Endothelial cell (in vitro differentiated cells): ENCODE measurements around the gene NAV2. TPM values are rescaled to one million over a fixed set of nuclear protein-coding genes. Genes with fewer than 3 reads are reported as not detected.

ENCODE experiments used
- DNase-seq: peaks from one replicate; pipeline ENCODE4 v3.0.0; 2021; ENCODE audit warnings: low spot score
- H3K27ac Mint-ChIP-seq: one replicate; pipeline ENCODE4 v1.8.0; 2021; ENCODE audit warnings: mixed read lengths, inconsistent platforms; ENCODE audit not compliant: unreplicated experiment
- H3K27me3 Mint-ChIP-seq: one replicate; pipeline ENCODE4 v1.8.0; 2021; ENCODE audit warnings: mild to moderate bottlenecking, moderate library complexity, mixed read lengths, inconsistent platforms; ENCODE audit not compliant: unreplicated experiment
- H3K36me3 Mint-ChIP-seq: one replicate; pipeline ENCODE4 v1.8.0; 2021; ENCODE audit warnings: mild to moderate bottlenecking, low read depth, mixed read lengths, inconsistent platforms; ENCODE audit not compliant: unreplicated experiment
- H3K4me1 Mint-ChIP-seq: one replicate; pipeline ENCODE4 v1.8.0; 2021; ENCODE audit warnings: mild to moderate bottlenecking, mixed read lengths, inconsistent platforms; ENCODE audit not compliant: unreplicated experiment
- H3K4me3 Mint-ChIP-seq: one replicate; pipeline ENCODE4 v1.8.0; 2021; ENCODE audit warnings: mild to moderate bottlenecking, mixed read lengths, inconsistent platforms; ENCODE audit not compliant: unreplicated experiment
- H3K9me3 Mint-ChIP-seq: one replicate; pipeline ENCODE4 v1.8.0; 2021; ENCODE audit warnings: mixed read lengths, inconsistent platforms; ENCODE audit not compliant: unreplicated experiment
- total RNA-seq: library from RNA; stranded (reverse); fragmentation: NEBNext Ultra II Directional; extraction: Animal tissue kit (Norgen Biotek cat#: 25700); gene quantifications from one replicate; pipeline ENCODE4 v1.2.1, GENCODE V29; 2021; ENCODE audit not compliant: unreplicated experiment
- TF ChIP-seq, protein P1 (sequence below): fragments of 200-600 bp; sonication (generic); IDR thresholded peaks from one replicate; pipeline ENCODE4 v1.5.0; 2021; ENCODE audit warnings: antibody characterized with exemption; ENCODE audit not compliant: unreplicated experiment

The NAV2 gene
- total RNA-seq, 1 donor from 2014 or later = 15.6 TPM

DNA sequence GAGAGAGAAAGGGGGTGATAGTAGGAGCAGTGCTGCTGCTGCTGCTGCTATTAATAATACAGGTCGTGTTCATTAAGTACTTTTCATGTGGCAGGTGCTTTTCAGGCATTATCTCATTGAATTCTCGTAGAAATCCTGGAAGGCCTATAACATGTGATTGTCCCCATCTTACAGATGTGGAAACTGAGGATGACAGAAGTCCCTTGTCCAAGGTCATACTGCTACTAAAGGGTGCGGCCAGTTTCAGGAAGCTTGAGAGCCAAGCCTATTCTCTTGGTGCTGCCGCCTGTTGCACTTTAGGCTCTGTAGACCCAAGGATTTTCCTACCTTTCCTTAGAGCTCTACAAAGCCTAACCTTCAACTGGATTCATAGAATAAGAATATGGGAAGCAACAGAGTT lies 254.3 kb downstream of the NAV2 start:
- H3K27ac Mint-ChIP-seq = no peak overlapping the region
- H3K36me3 Mint-ChIP-seq = no peaks in the 10 kb centered on the region
- peaks cover 3% of the 10 kb centered on the region for H3K4me1 Mint-ChIP-seq
- no peaks in the 10 kb centered on the region for H3K27me3 Mint-ChIP-seq
- no peak overlapping the region for H3K4me3 Mint-ChIP-seq
- TF ChIP-seq, protein P1, sequence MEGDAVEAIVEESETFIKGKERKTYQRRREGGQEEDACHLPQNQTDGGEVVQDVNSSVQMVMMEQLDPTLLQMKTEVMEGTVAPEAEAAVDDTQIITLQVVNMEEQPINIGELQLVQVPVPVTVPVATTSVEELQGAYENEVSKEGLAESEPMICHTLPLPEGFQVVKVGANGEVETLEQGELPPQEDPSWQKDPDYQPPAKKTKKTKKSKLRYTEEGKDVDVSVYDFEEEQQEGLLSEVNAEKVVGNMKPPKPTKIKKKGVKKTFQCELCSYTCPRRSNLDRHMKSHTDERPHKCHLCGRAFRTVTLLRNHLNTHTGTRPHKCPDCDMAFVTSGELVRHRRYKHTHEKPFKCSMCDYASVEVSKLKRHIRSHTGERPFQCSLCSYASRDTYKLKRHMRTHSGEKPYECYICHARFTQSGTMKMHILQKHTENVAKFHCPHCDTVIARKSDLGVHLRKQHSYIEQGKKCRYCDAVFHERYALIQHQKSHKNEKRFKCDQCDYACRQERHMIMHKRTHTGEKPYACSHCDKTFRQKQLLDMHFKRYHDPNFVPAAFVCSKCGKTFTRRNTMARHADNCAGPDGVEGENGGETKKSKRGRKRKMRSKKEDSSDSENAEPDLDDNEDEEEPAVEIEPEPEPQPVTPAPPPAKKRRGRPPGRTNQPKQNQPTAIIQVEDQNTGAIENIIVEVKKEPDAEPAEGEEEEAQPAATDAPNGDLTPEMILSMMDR = no peak
- H3K9me3 Mint-ChIP-seq = no peaks in the 10 kb centered on the region
- DNase-seq = no peak

DNA sequence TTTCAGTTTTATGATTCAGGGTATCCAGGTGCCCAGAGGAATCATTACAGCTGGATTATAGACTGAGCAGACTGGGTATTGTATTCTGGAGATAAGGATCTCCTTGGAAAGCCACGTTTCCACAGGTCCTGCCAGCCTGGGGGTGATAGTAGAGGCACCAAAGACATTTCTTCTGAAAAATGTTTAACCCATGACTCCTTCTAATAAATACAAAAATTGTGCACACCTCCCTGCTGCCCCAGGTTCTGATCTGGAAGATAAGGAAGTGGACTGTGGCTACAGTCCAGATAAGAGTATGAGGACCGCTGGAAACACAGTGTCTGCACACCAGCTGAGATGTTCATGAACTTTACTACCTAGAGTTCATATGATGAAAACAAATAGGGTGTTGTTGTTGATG lies 255.2 kb downstream of the NAV2 start:
- Mint-ChIP-seq H3K27me3 (no peaks in the 10 kb centered on the region), H3K4me3 (no peak overlapping the region), H3K27ac (no peak overlapping the region), H3K9me3 (no peaks in the 10 kb centered on the region), H3K4me1 (peaks cover 3% of the 10 kb centered on the region), H3K36me3 (no peaks in the 10 kb centered on the region)
- TF ChIP-seq, protein P1 = no peak
- no peak for DNase-seq

DNA sequence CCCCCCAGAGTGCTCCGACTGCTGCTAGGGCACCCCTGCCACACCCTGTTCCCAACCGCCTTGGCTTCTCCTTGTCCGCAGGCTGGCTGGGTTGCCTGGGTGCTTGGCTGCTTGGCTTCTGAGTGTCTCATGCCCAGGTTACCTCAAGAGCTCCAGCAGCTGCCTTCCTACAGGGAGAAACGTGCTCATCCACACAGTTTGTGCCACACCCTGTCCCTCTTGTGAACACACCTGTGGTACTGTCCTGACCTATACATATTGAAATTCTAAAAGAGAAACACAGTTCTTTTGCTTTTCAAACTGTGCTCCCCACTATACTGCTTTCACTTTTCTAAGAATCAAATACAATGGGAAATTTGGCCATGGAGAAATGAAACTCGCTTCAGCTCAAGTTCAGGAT lies 256.2 kb downstream of the NAV2 start:
- H3K9me3 Mint-ChIP-seq = no peaks in the 10 kb centered on the region
- DNase-seq = no peak
- no peak overlapping the region for H3K27ac Mint-ChIP-seq
- H3K4me3 Mint-ChIP-seq = no peak overlapping the region
- peaks cover 3% of the 10 kb centered on the region for H3K4me1 Mint-ChIP-seq
- H3K36me3 Mint-ChIP-seq = no peaks in the 10 kb centered on the region
- no peaks in the 10 kb centered on the region for H3K27me3 Mint-ChIP-seq
- TF ChIP-seq, protein P1 = no peak

DNA sequence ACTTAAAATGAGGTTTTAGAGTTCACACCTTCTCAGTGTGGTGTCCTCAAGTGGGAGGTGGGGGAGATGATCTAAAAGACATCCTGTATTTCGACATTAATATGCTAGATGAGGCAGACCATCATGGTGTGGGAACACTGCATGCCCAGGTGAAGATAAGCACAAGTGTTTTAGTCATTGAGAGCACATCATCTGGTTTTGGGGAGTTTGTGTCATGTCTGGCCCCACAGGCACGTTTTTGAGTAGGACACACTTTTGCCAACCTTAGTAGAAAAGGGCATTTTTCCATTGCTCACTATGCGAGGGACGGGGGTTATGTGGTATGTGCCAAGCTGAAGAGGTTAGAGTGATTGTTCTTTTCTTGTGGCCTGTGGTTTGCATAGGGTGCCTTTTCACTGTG lies 258.3 kb downstream of the NAV2 start:
- Mint-ChIP-seq H3K36me3 (no peaks in the 10 kb centered on the region), H3K4me3 (no peak overlapping the region), H3K9me3 (no peaks in the 10 kb centered on the region), H3K27me3 (no peaks in the 10 kb centered on the region), H3K27ac (no peak overlapping the region), H3K4me1 (peaks cover 3% of the 10 kb centered on the region)
- TF ChIP-seq, protein P1 = no peak
- DNase-seq = no peak

DNA sequence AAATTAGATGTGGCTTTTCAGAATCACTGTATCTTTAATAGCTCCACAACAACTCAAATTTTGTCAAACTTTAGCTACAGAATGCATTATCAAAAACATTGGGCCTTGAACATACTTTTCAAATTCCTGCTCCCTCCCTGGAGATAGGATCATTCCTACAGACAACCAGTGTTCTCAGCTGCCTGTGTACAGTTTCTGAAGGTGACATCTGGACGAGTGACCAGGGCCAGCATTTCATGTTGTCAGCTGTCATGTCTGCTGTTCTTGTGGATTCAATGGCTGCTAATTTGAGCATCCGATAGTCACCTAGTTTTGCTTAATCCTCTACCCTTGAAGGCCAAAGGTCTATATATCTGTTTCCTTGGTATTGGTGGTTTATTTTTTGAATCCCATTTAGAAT lies 259.5 kb downstream of the NAV2 start:
- DNase-seq = no peak
- Mint-ChIP-seq H3K4me3 (no peak overlapping the region), H3K4me1 (peaks cover 2% of the 10 kb centered on the region), H3K27me3 (peaks cover under 1% of the 10 kb centered on the region), H3K36me3 (no peaks in the 10 kb centered on the region), H3K9me3 (no peaks in the 10 kb centered on the region), H3K27ac (no peak overlapping the region)
- TF ChIP-seq, protein P1 = no peak
